ENCODE data around the gene GALNTL6.

DNA sequence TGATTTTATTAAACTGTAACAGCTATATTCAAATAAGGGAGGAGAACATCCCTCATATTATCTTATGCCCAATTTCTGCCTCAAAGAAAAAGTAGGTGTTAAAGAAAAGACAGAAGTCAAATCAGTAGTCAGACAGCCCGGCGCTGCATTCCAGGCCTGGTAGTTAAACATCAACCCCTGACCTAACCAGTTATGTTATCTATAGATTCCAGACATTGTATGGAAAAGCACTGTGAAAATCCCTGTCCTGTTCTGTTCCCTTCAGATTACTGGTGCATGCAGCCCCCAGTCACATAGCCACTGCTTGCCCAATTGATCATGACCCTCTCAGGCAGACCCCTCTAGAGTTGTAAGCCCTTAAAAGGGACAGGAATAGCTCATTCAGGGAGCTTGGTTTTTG is 1085.5 kb downstream of the GALNTL6 start:
- TF ChIP-seq, protein P1, sequence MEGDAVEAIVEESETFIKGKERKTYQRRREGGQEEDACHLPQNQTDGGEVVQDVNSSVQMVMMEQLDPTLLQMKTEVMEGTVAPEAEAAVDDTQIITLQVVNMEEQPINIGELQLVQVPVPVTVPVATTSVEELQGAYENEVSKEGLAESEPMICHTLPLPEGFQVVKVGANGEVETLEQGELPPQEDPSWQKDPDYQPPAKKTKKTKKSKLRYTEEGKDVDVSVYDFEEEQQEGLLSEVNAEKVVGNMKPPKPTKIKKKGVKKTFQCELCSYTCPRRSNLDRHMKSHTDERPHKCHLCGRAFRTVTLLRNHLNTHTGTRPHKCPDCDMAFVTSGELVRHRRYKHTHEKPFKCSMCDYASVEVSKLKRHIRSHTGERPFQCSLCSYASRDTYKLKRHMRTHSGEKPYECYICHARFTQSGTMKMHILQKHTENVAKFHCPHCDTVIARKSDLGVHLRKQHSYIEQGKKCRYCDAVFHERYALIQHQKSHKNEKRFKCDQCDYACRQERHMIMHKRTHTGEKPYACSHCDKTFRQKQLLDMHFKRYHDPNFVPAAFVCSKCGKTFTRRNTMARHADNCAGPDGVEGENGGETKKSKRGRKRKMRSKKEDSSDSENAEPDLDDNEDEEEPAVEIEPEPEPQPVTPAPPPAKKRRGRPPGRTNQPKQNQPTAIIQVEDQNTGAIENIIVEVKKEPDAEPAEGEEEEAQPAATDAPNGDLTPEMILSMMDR (IDR thresholded peaks at IDR 0.05) = no peak
- no peak for TF ChIP-seq POLR2A (IDR thresholded peaks at IDR 0.05)

Data from lower leg skin (tissue), 3 donors.